Nephron (organoid): ENCODE measurements around the gene CCNB1.

Experiments used
- H3K27ac Mint-ChIP-seq, 3 experiments: 2 replicates each; pipeline ENCODE4 v1.8.0; 2020; ENCODE audit warnings: mixed read lengths in 3 of 3, mild to moderate bottlenecking in 2 of 3, moderate library complexity in 1 of 3
- H3K27me3 Mint-ChIP-seq: 2 replicates; pipeline ENCODE4 v1.8.0; 2021; ENCODE audit warnings: low read depth, mild to moderate bottlenecking, moderate library complexity, mixed read lengths
- H3K36me3 Mint-ChIP-seq: 2 replicates; pipeline ENCODE4 v1.8.0; 2020; ENCODE audit warnings: low read depth, mixed read lengths
- H3K4me1 Mint-ChIP-seq: 2 replicates; pipeline ENCODE4 v1.8.0; 2020; ENCODE audit warnings: mixed read lengths
- H3K4me3 Mint-ChIP-seq, 3 experiments: 2 replicates each; pipeline ENCODE4 v1.8.0; 2020; ENCODE audit warnings: mild to moderate bottlenecking in 3 of 3, mixed read lengths in 3 of 3, moderate library complexity in 2 of 3
- H3K9me3 Mint-ChIP-seq: 2 replicates; pipeline ENCODE4 v1.8.0; 2020; ENCODE audit warnings: mixed read lengths
- TF ChIP-seq, protein P1 (sequence below), 3 experiments: fragments of 200-600 bp; sonication (generic); IDR thresholded peaks; one replicate each; pipeline ENCODE4 v1.5.0; 2021; ENCODE audit warnings: antibody characterized with exemption in 3 of 3; ENCODE audit not compliant: unreplicated experiment in 3 of 3

The CCNB1 gene

DNA sequence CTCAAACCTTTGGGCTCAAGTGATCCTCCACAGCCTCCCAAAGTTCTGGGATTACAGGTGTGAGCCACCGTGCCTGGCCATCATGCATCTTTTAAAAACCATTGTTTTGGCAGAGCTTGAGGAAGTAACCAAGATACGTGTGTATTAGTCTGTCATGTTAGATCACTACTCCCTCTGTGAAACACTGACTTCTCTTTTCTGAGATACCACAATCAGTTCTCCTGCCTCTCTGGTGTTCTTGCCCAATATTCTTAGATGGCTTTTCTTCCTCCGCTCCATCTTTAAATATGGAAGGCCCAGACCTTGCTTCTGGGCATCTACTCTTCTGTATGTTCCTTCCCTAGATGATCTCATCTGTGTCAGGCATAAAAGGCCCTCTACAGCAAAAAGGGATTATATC, 14.2 kb upstream of the CCNB1 start:
- H3K27ac Mint-ChIP-seq, result no peak overlapping the region
- no peak overlapping the region for H3K4me3 Mint-ChIP-seq
- peaks cover 3% of the 10 kb centered on the region for H3K9me3 Mint-ChIP-seq
- no peaks in the 10 kb centered on the region for H3K36me3 Mint-ChIP-seq
- TF ChIP-seq, protein P1, sequence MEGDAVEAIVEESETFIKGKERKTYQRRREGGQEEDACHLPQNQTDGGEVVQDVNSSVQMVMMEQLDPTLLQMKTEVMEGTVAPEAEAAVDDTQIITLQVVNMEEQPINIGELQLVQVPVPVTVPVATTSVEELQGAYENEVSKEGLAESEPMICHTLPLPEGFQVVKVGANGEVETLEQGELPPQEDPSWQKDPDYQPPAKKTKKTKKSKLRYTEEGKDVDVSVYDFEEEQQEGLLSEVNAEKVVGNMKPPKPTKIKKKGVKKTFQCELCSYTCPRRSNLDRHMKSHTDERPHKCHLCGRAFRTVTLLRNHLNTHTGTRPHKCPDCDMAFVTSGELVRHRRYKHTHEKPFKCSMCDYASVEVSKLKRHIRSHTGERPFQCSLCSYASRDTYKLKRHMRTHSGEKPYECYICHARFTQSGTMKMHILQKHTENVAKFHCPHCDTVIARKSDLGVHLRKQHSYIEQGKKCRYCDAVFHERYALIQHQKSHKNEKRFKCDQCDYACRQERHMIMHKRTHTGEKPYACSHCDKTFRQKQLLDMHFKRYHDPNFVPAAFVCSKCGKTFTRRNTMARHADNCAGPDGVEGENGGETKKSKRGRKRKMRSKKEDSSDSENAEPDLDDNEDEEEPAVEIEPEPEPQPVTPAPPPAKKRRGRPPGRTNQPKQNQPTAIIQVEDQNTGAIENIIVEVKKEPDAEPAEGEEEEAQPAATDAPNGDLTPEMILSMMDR (IDR thresholded peaks at IDR 0.05; ENCODE audit: unreplicated experiment in 3 of 3), result no peak
- no peaks in the 10 kb centered on the region for H3K27me3 Mint-ChIP-seq
- no peaks in the 10 kb centered on the region for H3K4me1 Mint-ChIP-seq

GRCh38 chr5:69156456-69156855, 10.5 kb upstream of the CCNB1 start:
- Mint-ChIP-seq H3K9me3 (no peaks in the 10 kb centered on the region), H3K27me3 (no peaks in the 10 kb centered on the region), H3K36me3 (no peaks in the 10 kb centered on the region), H3K4me3 (no peak overlapping the region), H3K27ac (no peak overlapping the region), H3K4me1 (no peaks in the 10 kb centered on the region)
- TF ChIP-seq, protein P1 (IDR thresholded peaks at IDR 0.05; ENCODE audit: unreplicated experiment in 3 of 3), result no peak

GRCh38 chr5:69158039-69158438, 8.9 kb upstream of the CCNB1 start:
- Mint-ChIP-seq H3K4me3 (no peak overlapping the region), H3K36me3 (no peaks in the 10 kb centered on the region), H3K4me1 (no peaks in the 10 kb centered on the region), H3K9me3 (no peaks in the 10 kb centered on the region), H3K27ac (no peak overlapping the region), H3K27me3 (no peaks in the 10 kb centered on the region)
- TF ChIP-seq, protein P1 (IDR thresholded peaks at IDR 0.05; ENCODE audit: unreplicated experiment in 3 of 3), result no peak

GRCh38 chr5:69160651-69161050, 6.3 kb upstream of the CCNB1 start:
- Mint-ChIP-seq H3K36me3 (no peaks in the 10 kb centered on the region), H3K4me1 (no peaks in the 10 kb centered on the region)

DNA sequence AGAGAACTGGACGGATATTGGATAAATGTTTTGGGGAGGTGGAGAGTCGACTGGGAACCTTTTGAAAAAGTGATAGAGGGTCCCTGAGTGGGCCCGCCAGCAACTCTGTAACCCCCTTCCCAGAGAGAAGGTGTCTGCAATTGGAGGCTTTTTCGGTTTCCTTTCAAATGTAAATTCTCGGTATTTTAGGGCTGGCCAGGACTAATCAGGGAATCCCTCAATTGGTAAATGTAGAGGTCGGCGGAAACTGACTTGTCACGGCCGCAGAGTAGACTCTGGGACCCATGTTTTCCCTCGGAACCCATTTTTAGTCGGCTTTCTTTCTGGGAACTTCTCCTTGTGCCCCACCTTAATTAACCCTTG, 524 bp downstream of the CCNB1 start:
- Mint-ChIP-seq H3K36me3 (peaks cover 25% of the 10 kb centered on the region), H3K4me1 (peaks cover 24% of the 10 kb centered on the region), H3K27ac (peak overlapping the region; percentile 69 to 96 (median 85)), H3K4me3 (peak overlapping the region; percentile 95 to 98 (median 98)), H3K27me3 (no peaks in the 10 kb centered on the region), H3K9me3 (no peaks in the 10 kb centered on the region)
- TF ChIP-seq, protein P1 (IDR thresholded peaks at IDR 0.05; ENCODE audit: unreplicated experiment in 3 of 3), result no peak

More at GRCh38 chr5:69160651-69161050, 6.3 kb upstream of the CCNB1 start:
- Mint-ChIP-seq H3K27ac (no peak overlapping the region), H3K4me3 (no peak overlapping the region), H3K27me3 (no peaks in the 10 kb centered on the region), H3K9me3 (no peaks in the 10 kb centered on the region)
- TF ChIP-seq, protein P1 (IDR thresholded peaks at IDR 0.05; ENCODE audit: unreplicated experiment in 3 of 3), result no peak

GRCh38 chr5:69167929-69168328, 979 bp downstream of the CCNB1 start:
- TF ChIP-seq, protein P1 (IDR thresholded peaks at IDR 0.05; ENCODE audit: unreplicated experiment in 3 of 3), result no peak
- Mint-ChIP-seq H3K9me3 (no peaks in the 10 kb centered on the region), H3K36me3 (peaks cover 30% of the 10 kb centered on the region), H3K4me3 (peak overlapping the region; percentile 95 to 98 (median 98)), H3K4me1 (peaks cover 24% of the 10 kb centered on the region), H3K27me3 (no peaks in the 10 kb centered on the region), H3K27ac (peak overlapping the region; percentile 69 to 96 (median 85))
